NCI-H345 (cell line): Measurements from ENCODE around the gene CTPS2.

Source experiments
- DNase-seq: peaks from one replicate; lab custom pipeline; 2025; lab: John Stamatoyannopoulos, UW

Gene CTPS2

DNA sequence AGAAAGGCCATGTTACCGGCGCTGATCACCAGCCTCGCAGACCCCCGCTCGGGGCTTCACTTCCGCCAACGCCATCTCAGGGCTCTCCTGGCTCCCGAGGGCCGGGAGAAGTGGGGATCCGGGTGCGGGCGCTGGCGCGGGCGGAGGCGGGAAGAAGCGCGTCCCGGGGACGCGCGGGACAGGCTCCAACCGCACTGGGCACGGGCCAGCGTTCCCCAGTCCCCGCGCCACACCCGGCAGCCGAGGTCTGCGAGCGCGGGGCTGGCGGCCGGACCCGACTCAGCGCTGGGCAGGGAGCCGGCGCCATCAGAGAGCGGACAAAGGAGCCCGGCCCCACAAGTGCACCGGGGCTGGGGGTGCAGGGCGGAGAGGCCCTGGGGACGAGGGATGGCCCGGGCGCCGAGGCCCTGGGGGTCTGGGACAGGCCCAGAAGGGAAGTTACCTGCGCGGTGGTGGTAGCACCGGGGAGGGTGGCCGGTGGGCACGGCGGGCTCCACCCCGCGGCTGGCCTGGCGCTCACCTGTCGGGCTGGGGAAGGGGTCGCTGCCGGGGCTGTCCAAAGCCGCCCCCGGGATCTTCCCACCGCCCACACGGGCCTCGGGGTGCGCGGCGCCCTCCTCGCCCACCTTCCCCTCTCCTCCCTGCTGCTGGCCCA is 449 bp downstream of the CTPS2 start:
- DNase-seq: no peak

DNA sequence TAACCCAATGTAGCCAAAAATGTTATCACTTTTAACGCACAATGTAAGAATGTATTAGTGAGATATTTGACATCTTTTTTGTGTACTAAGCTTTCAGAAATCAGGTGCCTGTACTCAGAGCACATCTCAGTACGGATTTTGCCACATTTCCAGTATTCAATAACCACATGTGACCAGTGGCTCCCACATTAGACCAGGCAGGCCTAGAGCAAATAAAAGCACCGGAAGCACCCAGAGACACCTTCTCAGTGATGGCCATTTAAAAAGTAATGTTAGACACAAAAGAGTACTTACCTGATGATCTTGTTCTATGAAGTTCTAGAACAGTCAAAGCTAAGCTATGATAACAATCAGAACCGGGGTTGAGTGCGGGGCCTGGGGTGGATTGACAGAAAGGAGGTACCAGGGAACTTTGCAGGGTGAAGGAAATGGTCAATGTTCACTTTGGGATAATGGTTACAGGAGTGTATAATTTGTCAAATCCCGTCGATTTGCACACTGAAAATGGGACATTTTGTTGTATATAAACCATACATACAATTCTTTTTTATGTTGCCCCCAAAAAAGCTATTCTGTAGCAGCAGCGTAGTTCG is 1.2 kb downstream of the CTPS2 start:
- no peak for DNase-seq

DNA sequence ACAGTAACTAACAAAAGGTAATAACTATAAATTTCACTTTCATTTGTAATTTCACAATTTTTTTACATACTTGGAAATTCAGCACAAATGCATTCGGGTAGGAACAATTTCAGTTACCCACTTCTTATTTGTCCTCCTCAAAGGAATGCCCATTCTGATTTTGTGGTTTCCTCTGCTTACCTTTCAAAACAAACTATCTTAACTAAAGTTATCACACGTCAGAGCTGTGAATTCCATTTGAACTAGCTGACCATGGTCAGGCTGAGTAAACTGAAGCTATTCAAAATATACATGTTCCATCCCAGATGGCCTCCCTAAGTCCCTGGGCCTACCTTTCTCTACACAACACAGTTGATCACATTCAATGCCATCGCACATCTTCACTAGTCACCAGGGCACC is 4.5 kb downstream of the CTPS2 start:
- DNase-seq: no peak

DNA sequence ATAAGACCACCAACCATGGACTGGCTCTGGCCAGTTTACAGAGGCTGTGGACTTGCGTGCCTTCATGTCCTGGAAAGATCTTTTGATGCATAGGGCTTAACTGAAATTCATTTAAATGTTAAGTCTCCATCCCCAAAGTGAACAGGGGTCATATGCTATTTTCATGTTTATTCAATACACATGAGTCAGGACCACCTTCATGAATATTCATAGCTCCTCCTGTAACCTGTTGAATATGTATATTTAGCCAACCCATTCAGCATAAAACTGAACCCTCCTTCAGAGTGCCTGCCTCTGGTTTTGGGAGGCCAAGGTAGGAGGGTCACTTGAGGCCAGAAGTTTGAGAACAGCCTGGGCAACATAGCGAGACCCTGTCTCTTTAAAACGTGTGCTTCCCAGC is 7.1 kb downstream of the CTPS2 start:
- no peak for DNase-seq

DNA sequence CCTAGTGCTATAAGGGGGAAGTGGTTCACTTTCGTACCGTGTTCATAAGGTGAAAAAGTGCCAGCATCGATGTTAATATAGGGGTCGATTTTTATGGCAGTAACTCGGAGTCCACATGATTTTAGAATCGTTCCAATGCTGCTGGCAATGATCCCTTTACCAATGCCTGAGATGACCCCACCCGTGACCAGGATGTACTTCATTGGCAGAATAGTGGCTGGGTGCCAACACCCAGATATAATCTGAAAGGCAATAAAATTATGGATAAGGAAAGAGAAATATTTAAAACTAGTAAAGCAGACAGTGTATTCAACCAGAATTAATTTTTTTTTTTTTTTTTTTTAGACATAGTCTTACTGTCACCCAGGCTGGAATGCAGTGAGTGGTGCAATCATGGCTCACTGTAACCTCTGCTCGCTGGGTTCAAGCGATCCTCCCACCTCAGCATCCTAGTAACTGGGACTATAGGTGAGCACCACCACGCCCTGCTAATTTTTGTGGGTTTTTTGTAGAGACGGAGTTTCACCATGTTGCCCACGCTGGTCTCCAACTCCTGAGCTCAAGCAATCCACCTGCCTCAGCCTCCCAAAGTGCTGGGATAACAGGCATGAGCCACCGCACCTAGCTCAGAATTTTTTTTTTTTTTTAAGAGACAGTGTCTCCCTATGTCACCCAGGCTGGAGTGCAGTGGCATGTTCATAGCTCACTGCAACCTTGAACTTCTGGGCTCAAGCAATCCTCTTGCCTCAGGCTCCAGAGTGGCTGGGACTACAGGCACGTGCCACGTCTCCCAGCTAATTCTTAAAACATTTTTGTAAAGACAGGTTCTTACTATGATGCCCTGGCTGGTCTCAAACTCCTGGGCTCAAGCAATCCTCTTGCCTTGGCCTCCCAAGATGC is 9.5 kb downstream of the CTPS2 start:
- no peak for DNase-seq

DNA sequence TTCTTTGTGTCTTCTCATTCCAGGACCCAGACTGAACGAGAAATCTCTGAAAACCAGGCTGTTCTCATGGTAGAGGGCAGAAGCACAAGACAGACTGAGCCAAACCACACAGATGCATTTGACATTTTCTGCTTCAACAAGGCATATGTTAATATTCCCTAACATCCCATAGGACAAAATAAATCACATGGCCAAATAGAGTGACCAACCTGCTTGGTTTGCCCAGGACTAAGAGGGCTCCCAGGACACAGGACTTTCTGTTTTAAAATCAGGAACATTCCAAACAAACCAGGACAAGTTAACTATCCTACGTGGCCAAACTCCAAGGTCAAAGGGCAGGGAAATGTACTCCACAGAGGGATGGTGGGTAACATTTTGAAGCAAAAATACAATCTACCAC is 11.7 kb downstream of the CTPS2 start:
- no peak for DNase-seq

DNA sequence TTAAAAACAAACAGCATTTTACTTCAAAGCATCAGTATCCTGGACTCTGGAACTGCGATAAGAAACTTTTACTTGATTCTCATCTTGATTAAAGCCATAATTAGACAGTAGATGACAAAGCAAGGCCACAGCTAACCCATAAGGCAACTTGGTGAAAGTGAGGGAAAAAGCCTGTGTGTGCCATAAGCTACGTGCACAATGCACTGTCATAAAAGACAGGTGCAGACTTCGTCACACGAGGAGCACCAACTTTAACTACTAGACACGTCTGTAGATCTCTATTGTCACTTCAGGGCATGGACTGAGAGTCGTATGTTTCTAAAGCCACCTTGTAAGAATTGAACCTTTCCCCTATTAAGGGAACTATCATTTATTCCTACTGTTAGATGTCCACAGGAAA is 13.1 kb downstream of the CTPS2 start:
- DNase-seq: no peak

DNA sequence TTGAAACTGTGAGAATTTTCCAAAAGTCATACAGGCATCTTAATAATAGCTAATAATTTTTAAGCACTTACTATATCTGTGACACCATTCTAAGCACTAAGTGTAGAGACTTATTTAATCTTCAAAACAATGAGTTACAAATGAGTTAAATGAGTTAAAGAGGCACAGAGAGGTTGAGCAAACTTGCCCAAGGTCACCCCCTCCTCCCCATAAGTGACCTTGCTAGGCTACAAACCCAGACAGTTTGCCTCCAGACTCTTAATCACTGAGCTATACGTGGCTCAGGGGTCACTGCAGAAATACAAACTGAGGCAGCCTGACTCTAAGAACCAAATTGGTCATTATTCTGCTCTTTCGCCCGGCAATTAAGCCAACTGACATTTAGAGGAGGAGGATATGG is 15.5 kb downstream of the CTPS2 start:
- no peak for DNase-seq

DNA sequence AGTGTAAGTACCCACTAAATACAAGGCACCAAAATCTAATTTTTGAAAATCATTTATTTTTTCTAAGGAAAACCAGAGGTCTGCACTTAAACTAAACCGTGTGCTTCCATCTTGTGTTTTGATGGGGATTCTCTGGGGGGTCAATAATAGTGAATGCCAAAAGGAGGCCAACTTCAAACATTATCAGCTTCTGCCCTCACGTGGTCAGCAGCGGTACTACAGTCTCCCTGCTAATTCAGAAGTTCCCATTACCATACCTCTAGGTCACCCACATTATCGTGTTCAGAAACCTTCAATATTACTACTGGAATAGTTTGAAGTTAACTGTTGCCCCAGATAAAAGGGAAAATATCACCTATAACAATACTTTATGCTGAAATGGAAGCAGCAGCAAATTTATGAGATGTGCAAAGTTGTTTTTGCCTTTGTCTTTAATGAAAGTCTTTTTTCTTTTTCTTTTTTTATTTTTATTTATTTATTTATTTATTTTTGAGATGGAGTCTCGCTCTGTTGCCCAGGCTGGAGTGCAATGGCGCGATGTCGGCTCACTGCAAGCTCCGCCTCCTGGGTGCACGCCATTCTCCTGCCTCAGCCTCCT is 17.3 kb downstream of the CTPS2 start:
- DNase-seq: peak; percentile 35

DNA sequence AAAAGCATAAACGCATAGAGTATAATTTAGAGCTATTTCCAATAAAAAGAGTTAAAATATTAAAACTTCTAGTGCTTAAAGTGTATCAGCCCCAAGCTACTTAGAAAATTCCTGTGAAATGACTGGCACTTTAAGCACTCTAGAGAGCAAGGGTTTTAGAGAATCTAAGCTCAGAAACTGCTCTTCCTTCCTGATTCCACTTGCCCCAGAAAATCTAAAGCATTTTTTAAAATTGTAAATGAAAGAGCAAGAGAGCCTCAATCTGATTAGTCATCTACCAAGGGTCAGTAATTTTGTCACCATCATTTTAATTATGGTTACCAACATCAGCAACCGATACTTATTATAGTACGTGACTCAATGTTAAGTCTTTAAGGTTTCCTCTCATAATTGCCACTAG is 25.0 kb downstream of the CTPS2 start:
- DNase-seq: no peak

DNA sequence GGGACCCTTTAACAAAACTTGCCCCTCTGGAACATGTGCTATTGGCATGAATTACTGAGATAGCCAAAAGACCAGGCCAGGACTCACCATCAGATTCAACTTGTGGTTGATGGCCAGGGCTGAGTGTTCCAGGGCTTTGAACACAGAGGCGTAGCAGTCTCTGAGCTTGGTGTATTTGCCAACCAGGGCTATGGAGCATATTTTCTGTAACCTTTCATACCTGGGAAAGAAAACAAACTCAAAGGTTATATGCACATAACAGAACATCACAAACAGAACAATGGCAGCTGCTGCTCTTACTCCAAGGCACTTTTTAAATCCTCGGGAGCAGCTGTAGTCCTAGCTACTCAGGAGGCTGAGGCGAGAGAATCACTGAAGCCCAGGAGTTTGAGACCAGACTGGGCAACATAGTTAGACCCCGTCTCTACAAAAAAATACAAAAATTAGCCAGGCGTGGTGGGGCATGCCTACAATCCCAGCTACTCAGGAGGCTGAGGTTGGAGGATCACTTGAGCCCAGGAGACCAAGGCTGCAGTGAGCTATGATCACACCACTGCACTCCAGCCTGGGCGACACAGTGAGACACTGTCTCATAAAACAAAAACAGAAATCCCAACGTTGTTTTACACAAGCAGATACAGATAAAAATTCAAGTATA is 29.3 kb downstream of the CTPS2 start:
- no peak for DNase-seq

DNA sequence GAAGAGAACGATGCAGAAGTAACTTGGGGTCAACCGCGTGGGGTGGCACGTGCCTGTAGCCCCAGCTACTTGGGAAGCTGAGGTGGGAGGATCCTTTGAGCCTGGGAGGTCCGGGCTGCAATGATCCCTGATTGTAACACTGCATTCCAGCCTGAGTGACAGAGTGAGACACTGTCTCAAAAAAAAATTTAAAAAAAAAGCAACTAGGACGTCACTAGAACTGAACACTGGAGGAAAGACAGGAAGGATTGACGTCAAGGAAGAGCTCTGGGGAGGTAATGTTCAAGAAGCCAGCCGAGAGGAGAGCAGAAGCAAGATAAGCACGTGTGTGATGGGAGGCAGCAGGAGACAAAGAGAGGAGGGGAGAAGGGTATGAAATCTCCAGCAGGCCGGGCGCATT is 33.8 kb downstream of the CTPS2 start:
- no peak for DNase-seq

DNA sequence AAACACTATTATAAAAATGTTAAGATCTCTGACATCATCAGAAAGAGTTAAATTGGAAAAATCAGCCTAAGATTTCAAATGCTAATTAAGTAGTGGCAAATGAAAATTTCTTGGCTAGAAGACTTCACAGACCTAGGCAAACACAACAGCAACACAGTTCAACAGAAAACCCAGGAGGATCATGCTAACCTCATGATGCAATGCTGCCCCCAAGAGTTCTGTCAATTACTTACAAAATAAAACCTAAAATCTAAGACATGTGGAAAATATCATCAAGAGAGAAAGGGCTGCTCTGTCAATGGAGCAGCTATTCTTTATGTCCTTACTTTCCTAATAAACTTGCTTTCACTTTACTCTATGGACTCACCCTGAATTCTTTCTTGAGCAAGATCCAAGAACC is 41.5 kb downstream of the CTPS2 start:
- DNase-seq: peak; percentile 41

DNA sequence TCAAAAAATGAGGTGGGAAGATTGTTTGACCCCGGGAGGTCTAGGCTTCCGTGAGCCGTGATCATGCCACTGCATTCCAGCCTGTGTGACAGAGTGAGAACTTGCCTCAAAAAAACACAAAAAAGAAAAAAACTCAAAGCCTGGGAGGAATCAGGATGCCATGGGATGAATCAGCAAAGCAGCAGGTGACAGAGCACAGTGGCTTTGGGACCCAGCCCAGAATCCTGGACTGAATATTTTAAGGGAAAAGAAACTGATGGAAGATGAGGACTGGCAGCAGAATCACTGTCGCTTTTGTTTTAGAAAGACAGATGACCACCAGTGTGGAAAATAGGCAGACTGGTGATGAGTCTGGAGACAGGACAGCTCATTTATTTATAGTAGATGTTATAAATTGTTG is 45.9 kb downstream of the CTPS2 start:
- DNase-seq: no peak

DNA sequence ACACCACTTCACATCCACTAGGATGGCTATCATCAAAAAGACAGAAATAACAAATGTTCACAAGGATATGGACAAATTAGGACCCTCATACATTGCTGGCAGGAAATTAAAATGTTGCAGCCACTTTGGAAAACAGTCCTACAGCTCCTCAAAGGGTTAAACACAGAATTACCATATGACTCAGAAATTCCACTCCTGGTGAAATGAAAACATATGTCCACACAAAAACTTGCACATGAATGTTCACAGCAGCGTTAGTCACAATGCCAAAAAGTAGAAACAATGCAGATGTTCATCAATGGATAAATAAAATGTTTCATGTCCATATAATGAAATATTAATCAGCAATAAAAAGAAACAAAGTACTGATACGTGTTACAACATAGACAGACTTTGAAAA is 47.4 kb downstream of the CTPS2 start:
- DNase-seq: no peak

DNA sequence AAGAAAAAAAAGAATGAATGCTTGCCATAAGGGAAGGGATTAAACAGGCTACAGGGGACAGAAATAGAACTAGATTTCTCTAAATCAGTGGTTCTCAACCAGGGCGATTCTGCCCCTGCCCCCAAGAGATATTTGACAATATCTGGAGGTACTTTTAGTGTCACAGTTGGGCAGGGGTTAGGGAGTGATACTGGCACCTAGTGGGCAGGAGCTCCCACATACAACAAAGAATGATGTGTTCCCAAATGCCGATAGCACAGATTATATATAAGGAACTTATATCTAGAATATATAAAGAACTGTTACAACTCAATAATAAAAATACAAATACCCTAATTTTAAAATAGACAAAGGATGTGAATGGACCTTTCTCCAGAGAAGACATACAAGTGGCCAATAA is 47.8 kb downstream of the CTPS2 start:
- DNase-seq: no peak

DNA sequence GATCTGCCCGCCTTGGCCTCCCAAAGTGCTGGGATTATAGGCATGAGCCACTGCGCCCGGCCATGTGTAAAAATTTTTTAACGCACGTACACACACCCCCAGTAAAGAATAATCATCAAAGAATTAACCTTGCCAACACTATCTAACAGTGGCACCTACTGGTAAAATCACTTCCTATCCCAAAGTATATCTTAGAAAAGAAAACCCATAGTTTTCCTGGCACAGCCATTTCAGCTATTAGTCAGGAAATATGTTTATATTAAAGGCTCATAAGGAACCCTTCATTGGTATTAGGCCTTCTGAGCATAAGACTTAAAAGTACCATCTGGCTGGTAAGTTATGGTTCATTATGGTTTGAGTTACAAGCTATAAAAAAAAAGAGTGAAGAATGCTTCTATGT is 48.4 kb downstream of the CTPS2 start:
- no peak for DNase-seq

DNA sequence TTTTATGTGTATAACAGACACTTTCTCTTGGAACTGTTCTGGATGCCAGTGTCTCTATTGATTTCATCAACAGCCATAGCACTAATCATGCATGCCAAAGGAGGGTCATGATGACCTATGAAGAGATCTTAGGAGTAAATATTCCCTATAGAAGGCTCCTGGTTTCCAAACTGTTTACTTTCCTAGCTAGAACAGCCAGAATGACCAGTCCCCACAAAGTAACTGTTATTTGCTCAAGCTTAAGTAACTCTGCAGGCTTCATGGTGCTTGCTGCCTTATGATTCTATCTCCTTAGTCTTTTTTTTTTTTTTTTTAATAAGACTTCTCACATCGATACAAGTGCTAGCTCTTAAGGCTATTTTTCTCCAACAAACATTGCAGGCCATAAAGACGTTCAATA is 50.1 kb downstream of the CTPS2 start:
- DNase-seq: no peak

DNA sequence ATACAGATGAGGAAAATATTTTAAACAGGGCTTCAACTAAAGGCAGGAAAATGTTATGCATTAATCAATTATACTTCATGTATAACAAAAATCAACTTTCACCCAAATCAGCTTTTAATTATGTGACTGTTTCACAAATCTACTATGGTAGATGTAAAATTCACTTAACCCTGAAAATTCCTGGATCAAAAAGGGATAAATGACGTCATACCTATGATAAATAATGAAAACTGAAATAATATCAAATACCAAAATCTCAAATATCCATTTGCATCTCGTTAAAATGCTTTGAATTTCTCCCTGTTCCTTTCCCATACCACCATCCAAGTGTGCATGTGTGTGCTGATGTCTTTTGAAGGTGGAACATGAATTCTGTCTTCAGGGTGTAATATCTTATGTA is 51.0 kb downstream of the CTPS2 start:
- no peak for DNase-seq

DNA sequence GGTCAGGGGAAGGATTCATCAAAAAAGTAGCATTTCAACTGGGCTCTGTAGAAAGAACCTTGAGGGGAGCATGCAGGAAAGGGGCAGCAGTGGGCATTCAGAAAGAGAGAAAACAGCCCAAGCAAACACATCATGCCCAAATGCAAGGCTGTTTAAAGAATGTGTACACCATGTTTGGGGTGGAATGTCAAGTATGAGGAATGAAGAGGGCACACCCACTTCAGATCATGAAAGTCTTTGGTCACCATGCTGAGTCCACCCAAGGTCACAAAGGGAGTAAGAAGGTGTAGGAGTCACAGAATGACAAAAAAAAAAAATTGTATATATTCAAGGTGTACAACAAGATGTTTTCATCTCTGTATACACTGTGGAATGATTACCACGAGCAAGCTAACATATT is 53.1 kb downstream of the CTPS2 start:
- no peak for DNase-seq

DNA sequence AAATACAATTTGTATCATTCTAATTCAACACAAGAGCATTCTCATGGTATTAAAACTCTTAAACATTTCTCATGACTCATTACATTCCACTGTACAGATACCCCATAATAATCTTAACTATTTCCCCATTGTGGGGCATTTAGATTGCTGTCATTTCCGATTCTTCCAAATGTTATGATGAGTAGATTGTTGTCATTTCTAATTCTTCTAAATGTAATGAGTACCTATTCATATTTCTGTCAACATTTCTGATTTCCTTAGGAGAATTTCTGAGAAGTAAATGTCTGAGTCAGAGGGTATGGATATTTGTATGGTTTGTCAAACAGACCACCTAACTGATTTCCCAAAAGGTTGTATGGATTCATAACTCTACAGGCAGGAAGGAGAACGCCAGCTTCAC is 54.2 kb downstream of the CTPS2 start:
- DNase-seq: no peak

DNA sequence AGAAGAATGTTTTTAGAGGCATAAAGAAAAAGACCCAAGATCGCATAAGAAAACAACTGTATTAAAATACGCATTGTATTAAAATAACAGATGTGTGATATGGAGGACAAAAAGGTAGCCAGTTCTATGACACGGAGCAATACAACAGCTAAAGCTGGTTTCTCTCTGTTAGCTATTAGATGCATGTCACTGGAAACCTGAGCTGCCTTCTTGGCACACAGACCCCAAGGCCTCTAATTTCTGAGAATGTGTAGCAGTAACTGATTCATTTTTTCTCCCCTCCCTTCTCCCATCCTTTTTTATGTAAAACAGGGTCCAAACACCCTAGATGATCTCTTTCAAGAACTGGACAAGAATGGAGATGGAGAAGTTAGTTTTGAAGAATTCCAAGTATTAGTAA is 58.4 kb downstream of the CTPS2 start:
- no peak for DNase-seq
